Measurements from ENCODE around the gene ABCA13.
"Not testable (repeated sequence)": the region's sequence is repeated elsewhere in the genome, so short reads cannot be mapped to it uniquely, and the experiment has no call there.

The ABCA13 gene

DNA sequence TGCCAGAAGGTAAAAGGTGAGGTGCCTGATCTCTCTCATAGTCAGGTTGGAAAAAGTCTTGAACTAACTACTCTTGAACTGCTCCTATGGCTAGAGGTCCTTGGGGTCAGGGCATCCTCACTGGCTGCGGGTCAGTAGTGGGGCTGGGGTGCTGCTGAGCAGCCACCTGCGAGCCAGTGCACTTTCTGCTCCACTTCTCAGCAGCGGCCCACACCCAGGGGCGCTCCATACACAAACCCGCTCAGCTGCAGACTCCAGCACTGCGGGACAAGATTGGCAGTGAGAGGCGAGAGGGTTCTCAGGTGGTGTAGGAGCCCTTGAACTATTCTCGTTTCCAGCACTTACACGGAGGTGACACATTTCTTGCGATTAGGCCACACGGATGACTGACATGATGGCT lies 6.0 kb downstream of the ABCA13 start:
- DNase-seq = no peak

DNA sequence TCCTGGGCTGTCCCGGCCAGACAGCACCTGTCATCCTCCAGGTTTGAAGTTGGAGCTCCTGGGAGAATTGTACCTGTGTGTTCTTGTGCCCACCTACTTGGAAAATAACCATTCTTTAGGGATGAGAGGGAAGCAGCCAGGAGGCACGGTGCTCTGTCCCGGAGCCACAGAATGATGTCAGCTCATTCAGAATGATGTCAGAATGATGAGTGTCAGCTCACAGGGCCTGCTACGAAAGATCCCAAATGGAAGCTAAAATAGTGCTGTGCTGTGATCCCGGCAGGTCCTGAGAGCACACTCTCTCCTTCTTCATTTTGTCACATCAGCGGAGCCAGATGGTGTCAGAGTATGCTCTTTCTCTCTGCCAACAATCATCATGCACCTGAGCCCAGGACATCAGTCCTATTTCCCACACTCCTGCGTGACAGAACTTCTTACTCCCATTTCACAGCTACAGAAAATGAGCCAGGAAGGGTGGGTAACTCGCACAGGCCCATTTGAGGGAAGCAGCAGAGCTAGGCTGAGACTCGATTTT lies 8.3 kb downstream of the ABCA13 start:
- DNase-seq = no peak

DNA sequence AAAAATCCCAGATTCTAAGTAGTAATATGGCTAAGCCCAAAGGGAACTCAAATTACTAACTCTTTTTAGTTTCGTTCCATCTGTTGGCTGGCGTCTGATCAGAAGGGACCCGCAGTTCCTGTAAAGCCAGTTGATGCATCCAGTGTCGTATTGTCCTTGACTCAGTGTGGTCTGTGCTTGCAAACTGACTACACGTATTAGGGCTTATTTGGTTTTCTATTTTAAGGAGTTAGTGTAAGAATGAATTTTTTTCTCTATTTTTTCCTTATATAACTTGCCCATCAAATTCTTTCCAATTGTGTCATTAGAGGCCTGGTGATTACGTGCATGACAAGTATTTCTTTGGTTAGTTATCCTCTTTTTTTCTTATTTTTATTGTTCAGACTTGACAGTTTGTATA lies 9.7 kb downstream of the ABCA13 start:
- DNase-seq = no peak

DNA sequence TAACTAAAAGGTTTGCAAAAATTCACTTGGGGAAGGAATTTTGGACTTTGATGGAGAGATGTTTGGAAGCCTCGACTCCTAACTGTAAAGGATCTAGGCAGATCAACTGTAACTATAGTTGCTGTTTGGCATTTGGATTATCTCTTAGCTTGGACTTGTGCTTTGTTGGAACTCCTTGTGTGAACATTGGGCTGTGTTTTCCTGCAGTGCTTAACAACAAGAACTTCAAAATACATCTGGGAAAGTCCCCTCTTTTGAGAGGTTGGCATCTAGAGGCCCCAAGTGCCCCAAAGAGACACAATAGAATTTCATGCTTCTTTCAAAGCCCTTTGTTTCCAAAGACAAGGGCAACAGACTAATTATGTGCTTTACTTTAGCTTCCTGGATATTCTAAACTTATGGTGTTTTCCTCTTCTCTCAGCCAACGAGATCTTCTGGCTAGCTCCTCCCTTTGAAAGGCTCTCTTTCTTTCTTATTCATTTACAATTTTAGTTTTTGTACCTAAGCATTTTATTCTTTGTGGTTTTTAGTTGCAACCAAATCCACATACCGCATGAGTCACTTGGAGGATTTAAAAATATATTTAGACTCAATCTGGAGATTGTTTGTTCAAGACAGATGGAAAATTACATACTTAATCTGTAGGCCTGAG lies 11.6 kb downstream of the ABCA13 start:
- no peak for DNase-seq

DNA sequence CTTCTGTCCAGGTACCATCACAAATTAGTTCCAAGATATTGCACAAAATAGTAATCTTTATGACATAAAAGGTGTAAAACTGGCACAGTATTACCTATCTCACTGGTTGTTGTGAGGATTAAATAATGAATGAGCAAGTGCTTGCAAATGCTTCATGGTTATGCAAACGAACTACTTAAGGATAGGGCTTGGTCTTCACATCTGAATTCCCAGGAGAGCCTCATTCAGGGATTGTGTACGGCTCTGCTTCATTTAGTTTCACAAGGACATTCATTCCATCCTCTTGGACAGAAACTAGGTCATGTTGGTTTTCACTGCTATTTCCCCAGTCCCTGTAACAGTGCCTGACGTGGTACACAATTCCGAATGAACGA lies 12.1 kb downstream of the ABCA13 start:
- DNase-seq = no peak

DNA sequence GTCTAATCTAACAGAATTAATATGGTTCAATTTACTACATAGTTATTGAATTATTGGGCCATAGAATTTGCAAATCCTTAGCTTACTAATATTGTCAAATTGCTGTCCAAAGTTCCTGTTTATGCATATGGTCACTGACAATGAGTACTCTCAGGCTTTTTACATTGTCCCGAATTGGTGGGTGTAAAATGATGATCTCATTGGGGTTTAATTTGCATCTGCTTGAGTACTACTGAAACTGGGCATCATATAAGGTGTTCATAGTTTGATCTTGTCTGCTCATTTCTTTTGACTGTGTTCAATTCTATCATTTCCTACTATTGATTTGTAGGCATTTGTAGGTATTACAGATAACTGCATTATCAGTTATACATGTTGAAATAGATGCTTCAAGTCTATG lies 12.7 kb downstream of the ABCA13 start:
- no peak for DNase-seq

DNA sequence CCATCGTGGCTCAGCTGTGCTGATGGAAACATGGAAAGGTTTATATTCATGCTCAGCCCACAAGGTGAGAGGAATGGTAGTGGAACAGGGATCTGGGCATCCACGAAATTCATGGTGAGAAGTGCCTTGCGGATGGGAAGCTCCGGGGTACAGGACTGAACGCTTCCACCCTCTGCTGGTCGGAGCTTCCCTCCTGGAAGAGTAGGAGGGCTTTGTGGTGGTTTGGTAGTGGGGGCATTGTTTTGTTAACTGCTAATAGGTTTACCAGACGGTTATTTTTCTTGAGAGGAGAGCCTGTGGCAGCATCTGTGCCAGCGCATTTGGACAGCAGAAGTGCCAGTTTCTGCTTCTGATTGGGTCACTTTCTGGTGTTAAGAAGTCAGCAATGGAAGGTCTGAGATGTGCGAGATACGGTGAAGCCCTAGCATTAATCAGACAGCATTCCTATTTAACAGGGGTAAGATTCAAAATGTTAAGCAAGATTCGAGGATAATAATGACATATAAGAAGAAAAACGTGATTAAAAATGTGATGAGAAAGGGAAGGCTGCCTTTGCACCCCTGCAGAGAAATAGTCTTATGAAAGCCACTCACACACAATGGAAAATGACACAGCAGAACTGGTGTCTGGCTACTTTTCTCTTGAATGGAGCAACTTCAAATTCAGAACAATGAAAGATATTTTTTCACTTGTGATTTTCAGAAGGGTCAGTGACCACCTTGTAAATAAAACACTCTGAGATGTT lies 17.7 kb downstream of the ABCA13 start:
- no peak for DNase-seq

DNA sequence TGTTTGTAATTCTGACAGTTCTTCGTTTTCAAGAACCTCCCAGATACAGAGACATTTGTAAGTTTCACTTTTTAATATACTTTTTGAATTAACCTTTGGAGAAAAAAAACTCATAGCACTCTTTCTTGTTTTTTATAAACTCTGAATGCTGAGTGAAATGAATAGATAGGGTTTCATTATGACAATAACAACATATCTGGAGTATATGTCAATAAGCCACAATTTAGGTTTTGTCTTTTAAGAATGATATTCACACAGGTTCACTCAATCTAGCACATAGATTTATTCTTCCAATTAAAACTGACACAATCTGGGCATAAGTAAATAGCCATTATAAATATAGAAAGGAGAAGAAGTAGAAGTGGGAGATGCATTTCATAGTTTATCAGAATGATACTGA lies 21.7 kb downstream of the ABCA13 start:
- no peak for DNase-seq

DNA sequence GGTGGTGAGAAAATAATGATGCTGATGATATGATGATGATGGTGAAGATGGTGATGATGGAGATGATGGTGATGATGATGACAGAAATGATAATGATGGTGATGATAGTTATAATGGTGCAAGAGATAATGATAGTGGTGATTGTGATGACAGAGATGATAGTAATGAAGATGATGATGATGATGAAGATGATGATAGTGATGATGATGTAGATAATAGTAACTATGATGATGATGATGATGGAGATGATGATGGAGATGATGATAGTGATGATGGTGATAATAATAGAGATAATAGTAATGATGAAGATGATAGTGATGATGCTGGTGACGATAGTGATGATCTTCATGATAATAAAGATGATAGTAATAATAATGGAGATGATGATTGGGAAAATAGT lies 22.2 kb downstream of the ABCA13 start:
- DNase-seq = no peak

DNA sequence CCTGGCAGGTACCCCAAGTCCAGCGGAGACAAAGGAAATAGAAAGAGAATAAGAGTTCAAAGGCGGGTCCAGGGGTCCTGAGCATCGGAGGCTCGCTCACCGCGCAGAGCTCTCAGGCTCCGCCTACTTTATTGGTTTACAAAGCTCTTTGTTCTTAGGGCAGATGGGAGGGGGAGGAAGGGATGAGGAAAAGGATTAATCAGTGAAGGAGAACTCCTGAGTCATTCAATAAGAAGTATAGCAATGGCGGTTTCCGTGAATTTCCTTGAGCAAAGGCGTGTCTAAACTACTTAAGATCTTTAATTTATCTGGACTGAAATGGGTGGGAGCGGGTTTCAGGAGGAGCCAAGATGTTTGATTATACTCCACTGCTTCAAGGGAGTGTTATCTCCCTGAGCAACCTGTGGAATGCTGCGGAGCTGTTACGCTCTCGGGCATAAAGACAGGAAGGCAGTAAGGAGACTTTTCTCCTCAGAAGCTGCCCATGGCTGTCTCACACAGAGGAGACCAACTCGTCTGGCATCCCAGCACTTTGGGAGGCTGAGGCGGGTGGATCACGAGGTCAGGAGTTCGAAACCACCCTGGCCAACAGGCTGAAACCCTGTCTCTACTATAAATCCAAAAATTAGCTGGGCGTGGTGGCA lies 29.8 kb downstream of the ABCA13 start:
- not testable (repeated sequence) for DNase-seq

DNA sequence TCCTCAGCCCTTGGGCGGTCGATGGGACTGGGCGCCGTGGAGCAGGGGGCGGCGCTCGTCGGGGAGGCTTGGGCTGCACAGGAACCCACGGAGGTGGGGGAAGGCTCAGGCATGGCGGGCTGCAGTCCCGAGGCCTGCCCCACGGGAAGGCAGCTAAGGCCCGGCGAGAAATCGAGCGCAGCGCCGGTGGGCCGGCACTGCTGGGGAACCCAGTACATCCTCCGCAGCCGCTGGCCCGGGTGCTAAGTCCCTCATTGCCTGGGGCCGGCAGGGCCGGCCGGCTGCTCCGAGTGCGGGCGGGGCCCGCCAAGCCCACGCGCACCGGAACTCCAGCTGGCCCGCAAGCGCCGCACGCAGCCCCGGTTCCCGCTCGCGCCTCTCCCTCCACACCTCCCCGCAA lies 31.7 kb downstream of the ABCA13 start:
- not testable (repeated sequence) for DNase-seq

DNA sequence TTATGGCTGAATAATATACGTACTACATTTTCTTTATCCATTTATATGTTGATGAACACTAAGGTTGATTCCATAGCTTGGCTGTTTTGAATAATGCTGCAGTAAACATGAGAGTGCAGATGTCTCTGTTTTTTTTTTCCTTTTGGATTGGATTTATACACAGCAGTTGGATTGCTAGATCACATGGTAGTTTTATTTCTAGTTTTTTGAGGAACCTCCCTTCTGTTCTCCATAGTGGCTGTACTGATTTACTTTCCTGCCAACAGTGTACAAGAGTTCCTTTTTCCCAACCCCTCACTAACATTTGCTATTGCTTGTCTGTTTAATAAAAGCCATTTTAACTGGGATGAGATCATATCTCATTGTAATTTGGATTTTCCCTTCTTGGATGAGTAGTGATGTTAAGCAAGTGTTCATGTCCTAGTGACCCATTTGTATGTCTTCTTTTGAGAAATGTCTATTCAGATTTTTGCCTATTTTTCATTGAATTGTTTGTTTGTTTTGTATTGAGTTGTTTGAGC lies 36.0 kb downstream of the ABCA13 start:
- DNase-seq = no peak

DNA sequence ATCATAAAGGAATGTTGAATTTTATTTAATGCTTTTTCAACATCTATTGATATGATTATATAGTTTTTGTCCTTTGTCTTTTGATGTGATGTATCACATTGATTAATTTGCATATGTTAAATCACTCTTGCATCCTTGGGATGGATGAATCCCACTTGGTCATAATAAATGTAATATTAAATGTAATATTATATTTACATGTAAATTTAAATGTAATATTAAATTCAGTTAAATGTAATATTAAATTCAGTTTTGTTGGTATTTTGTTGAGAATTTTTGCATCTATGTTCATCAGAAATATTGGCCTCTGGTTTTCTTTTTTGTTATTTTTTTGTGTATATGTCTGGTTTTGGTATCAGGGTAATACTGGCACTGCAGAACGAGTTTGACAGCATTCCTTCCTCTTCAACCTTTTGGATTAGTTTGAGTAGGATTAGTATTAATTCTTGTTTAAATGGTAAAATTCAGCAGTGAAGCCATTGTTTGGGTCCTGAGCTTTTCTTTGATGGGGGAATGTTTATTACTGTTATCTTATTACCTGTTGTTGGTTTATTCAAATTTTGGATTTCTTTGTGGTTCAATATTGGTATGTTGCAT lies 37.8 kb downstream of the ABCA13 start:
- DNase-seq = no peak

DNA sequence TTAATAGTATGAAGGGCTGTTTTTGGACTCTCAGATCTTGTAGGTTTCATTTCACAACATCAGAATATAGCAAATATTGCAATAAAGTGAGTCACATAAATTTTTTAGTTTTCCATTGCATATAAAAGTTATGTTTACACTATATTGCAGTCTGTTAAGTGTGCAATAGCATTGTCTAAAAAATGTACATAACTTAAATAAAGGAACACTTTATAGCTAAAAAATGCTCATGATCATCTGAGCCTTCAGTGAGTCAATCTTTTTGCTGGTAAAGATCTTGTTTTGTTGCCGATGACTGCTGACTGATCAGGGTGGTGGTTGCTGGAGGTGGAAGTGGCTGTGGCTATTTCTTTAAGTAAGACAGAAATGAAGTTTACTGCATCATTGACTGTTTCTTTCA lies 42.0 kb downstream of the ABCA13 start:
- no peak for DNase-seq

DNA sequence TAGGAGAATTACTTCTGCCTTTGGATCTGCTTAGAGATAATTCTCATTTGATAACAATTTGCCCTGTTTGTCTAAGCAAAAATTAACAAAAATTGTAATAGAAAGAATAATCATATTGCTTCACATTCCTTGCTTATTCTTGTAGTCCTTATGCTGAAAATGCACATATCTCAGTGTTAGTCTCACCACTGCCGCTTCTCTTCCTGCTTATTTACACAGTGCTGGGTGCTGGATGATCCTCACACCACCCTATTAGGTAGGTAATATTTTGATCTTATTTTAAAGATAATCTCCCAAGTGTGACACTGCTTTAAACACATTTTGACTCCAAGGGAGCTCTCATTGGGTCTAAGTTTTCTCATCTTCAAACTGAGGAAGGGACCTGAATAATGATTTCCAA lies 46.0 kb downstream of the ABCA13 start:
- no peak for DNase-seq

DNA sequence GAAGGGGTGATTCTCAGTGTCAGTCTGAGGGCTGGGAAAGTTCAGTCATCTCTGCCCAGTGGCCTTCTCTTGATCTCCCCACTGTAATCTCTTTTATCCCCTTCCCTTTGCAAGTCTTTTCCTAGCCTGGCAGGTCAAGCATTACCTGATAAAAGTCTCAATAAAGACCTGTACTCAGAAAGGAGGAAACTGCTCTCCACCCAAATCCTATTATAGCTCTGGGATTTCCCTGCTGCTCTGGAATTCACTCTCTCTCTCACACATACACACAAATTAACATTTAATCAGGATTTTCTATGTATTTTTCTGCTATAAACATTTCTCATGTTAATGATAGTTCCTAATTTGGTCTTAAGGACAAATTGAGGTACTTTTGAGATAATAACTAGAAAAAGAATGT lies 46.5 kb downstream of the ABCA13 start:
- no peak for DNase-seq

DNA sequence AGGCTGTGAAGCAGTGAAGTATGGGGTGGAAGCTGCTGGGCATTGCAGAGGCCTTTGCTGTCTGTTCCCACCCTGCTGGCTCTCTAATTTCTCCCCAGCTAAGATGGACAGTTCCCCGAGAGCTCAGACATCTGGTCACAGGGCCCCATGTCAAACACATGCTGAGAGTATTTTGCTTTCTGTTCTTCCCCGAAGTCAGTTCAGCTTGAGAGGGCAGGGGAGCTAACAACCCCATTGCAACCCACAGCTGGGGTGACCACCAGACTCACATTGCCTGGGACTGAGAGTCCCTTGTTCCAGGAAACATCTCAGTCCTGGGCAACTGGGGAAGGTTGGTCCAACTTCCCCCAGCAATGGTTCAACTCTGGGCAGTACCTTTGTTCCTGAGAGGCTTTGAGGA lies 52.8 kb downstream of the ABCA13 start:
- DNase-seq = no peak

DNA sequence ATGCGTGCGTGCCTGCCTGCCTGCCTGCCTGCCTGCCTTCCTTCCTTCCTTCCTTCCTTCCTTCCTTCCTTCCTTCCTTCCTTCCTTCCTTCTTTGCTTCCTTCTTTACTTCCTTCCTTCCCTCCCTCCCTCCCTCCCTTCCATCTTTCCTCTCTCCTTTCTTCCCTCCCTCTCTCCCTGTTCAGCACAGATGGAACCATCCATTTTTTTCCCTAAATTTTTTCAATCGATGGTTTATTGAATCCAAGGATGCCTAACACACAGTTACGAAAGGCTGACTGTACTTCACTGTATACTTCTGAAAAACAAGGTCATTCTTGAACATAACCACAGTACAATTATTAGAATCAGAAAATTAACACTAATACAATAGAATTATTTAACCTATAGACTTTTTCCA lies 53.8 kb downstream of the ABCA13 start:
- DNase-seq = no peak

DNA sequence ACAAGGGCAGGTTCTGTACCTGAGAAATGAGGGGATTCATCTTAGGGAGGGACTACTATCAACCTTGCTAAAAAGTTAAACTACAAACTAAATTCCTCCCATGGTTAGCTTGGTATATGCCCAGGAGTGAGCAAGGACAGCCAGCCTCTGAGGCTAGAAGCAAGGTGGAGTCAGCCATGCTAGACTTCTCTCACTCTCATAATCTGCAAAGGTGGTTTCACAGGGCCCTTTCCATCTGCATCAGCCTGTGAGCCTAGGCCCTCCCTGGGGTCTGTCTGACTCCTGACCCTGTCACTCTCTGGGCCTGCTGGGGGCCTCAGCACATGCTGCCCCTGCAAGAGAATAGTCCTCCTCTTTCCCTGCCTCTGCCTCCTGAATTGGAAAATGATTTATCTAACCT lies 66.1 kb downstream of the ABCA13 start:
- no peak for DNase-seq

DNA sequence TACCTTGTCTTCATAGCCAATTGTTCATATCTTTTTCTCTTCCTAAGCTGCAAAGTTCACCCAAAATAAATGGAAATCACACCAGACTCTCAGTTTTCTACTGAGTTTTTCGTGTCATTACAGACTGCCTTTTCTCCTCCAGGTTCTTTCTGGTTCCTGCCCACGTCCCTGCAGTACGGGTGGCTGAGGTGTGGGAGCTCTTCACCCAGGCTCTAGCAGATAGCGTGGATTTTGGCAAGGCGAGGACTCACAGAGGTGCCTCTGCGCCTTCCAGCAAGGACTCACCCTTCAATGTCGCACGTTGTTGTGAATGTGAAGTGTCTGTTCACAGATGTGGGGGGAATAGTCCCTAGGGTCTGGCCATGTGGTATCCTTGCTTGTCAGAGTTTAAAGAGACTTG lies 71.6 kb downstream of the ABCA13 start:
- DNase-seq = no peak

DNA sequence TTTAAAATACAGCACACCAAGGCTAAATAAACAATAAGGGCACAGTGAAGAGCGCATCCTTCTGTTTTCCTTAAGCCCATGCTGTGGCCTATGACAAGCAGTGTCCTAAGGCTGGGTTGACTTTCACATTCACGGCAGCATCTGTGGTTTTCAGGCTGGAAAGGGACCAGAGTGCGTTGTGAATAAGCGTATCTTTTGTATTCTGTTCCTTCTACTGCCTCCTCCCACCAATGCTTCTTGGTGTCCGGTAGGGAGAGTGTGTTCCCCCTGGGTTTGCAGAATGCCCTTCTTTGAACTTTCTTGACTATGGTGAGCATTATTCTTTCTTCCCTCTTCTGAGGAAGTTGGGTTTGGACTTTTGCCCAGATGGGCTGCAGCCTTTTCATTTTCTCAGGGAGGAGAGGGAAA lies 73.6 kb downstream of the ABCA13 start:
- no peak for DNase-seq

DNA sequence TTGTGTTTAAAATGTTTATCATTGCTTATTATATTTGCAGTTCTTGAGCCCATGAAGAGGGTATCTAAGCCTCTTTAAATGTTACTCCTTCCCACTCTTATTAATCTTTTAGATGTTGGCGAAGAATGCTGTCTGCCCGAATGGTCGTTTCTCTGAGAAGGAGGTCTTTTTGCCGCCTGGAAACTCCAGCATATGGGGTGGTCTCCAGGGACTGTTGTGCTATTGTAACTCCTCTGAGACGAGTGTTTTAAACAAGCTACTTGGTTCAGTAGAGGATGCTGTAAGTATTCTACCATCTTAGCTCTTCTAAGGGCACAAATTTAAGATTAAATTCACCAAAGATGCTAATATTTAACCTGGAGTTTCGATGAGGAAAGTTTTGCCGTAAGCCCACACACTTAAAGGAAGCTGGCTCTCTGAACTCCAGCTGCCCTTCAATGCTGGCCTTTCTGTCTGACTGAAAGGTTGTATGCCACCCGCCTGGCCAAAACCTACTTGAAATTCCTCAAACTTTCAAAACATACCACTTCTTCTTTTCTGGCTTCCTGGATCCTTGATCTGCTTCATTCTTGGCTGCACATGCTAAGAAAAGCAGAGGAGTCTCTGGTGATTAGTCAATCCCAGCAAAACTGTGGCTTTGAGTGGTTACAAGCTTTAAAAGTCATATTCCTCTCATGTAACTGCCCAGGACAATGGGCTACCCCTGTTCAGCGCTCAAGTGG lies 74.7 kb downstream of the ABCA13 start:
- DNase-seq = no peak

DNA sequence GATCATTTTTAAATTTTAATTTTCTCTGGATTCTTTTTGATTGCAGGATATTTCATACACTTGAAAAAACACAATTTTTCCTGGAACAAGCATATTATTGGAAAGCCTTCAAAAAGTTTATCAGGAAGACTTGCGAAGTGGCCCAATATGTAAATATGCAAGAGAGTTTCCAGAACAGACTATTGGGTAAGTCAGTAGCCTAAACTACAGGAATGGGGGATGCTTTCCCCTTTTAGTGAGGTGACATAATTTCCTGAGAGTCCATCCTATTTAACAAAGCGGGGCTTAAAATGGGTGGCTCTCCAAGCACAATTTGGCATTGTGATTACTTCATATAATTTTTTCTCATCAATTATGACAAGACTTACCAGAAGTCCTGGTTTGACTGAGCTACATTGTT lies 77.9 kb downstream of the ABCA13 start:
- no peak for DNase-seq
